ENCODE measurements around the gene GABARAP.
A peak's percentile ranks its signal among the peaks of the same experiment; 100 is the strongest.

GABARAP gene

GRCh38 chr17:7239091-7240027 lies 2.9 kb downstream of the GABARAP start, which contains the start of gene PHF23:
TSS of gene PHF23 (minus strand) at chr17:7239457. CDS start at chr17:7239279, 178 bp downstream.
- peak; percentile 100 for DNase-seq (ENCODE audit: low spot score)

DNA sequence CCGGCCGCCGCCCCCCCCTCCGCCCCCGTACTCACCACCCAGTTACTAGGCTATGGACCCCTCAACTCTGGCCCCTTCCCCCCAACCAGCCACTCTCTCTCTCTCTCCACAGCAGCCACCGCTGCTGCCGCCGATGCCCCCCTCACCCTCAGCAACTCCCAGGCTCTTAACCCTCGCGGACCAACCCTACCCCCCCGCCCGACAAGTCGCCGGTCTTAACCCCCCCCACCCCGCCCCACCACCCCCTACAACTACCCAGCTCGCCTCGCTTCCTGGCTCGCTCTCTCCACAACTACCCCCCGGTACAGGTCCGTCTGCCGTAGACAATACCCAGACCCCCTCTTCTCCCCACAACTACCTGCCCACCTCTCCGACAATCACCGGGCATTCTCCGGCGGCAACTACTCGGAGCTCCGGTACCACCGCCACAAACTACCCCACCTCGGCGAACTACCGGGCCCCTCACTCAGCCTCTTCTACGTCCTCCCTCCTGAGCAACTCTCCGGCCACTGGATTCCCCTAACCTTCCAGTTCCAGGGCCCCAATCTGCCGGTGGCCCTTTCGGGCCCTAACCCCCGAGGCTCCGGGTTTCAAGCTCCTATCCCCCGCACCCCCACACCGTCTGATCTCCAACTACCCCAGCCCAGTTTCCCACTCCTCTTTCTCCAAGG lies 3.7 kb downstream of the GABARAP start:
- no peak for DNase-seq (ENCODE audit: low spot score)

GRCh38 chr17:7237761-7238419 lies 4.4 kb downstream of the GABARAP start:
- peak; percentile 59 for DNase-seq (ENCODE audit: low spot score)

- DNase-seq (ENCODE audit: low spot score), result no peak
Measured at GRCh38 chr17:7237266-7237760, 4.9 kb downstream of the GABARAP start.

GRCh38 chr17:7236808-7237207 lies 5.4 kb downstream of the GABARAP start:
- DNase-seq (ENCODE audit: low spot score), result no peak

DNA sequence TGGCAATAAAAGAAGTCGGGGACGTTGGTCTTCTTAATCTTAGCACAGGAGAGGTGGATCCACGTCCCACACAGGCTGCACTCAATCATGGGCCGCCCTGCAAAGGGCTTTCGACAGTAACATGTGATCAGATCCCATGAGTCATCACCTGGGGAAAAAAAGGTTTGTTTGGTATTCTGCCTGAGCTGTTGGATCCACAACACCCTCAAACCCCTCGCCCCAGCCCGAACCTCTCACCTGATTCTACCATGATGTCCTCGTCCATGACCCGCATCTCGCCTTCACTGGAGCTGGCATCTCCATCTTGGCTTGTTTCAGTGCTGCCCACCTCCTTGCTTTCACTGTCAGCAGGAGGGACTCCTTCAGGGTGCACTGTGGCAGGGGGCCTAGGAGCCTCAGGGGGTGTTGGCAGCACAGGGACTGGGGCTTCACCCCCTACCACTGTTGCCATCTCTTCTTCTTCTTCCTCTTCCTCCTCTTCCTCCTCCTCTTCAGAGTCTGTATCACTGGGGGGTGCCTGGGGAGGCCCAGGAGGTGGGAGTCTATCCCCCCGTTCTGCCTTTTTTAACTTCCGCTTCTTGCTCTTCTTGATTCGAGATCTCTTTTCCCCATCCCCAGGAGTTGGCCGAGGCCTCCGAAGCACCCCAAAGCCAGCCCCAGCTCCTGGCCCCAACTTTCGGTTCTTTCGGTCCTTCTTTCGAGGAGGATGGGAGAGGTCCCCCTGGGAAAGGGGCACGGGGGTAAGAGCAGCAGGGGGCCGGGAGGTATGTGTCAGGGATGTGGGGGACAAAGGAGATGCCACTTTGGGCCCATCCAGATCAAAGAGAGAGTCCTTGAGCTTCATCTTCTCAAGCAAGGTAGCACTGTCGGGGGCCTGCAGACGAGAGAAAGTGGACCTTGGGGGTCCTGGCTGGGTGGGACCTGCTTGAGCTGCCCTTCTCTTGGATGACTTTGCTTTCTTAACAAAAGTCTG lies 6.3 kb downstream of the GABARAP start:
- peak; percentile 35 for DNase-seq (ENCODE audit: low spot score)

DNA sequence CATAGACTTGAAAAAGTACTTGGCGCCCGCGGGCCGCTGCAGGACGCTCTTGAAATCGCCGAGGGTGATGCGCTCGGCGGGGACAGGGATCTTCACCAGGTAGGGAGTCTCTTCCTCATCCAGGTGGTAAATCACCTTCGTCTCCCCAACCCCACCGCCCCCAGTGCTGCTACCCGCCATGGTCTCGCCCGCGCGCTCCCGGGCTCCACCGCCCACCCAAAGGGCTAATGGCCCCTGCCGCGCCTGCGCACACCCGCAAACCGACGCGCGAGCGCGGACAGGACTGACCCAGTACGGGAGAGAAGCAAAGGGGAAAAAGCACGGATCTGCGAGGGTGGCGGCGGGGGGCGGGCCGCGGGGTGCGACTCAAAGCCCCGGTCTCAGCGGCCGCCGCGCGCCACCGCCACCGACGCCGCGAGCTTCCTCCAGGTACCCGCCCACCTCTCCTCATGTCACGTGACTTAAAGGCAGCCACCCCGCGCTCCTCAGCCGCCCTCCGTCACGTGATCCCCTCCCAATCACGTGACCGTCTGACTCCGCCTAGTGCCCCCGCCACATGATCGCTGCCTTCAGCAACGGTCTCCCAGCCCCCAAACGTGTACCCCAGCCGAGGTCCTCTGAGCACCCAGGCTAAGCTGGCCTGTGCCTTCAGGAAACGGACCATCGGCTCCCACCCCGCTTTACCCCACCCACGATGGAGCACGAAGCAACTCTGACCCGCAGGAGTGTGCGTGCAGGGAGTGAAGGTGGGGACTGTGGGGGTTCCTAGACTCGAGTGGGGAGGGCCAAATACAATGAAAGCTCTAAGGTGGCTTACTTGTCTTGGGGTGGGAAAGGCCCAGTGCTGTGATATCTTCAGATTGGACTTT lies 7.9 kb downstream of the GABARAP start, which contains the start of gene DVL2:
DVL2 (minus strand) TSS at position 435 of the 869 bp plus-strand sequence; CDS start at position 180, 255 bp downstream.
- peak; percentile 97 for DNase-seq (ENCODE audit: low spot score)

DNA sequence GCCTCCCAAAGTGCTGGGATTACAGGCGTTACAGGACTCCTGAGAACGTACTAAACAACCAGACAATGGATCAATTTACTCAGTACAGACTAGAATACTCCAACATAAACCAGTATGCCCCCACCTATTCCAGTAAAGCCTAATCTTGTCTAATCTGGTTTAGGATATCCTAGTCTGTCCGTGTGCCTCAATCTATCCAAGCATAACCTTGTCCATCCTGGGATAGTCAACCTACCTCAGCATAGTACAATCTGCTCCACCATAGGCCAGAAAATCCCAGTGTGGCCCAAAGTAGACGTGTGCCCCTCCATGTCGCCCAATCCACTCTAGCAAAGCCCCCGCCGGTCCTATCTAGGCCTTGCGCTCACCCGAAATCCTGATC lies 8.6 kb downstream of the GABARAP start:
- DNase-seq (ENCODE audit: low spot score), result no peak

- no peak for DNase-seq (ENCODE audit: low spot score)
Measured at GRCh38 chr17:7232114-7232513, 10.1 kb downstream of the GABARAP start.

GRCh38 chr17:7229504-7229903 lies 12.7 kb downstream of the GABARAP start:
- no peak for DNase-seq (ENCODE audit: low spot score)

DNA sequence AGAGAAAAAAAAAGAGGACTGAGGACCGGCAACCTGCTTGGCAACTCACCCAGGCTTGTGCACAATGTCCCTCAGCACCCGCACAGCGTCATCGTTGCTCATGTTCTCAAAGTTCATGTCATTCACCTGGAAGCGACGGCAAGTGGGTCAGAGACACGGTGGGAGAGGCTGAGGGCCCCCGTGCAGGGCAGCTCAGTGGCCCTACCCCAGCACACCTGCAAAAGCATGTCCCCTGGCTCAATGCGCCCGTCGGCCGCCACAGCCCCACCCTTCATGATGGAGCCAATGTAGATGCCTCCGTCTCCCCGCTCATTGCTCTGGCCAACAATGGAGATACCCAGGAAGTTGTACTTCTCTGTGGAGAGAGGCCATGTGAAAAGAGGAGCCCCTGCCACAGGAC lies 13.3 kb downstream of the GABARAP start:
- no peak for DNase-seq (ENCODE audit: low spot score)

- no peak for DNase-seq (ENCODE audit: low spot score)
Measured at GRCh38 chr17:7226721-7227710, 15.2 kb downstream of the GABARAP start.

DNA sequence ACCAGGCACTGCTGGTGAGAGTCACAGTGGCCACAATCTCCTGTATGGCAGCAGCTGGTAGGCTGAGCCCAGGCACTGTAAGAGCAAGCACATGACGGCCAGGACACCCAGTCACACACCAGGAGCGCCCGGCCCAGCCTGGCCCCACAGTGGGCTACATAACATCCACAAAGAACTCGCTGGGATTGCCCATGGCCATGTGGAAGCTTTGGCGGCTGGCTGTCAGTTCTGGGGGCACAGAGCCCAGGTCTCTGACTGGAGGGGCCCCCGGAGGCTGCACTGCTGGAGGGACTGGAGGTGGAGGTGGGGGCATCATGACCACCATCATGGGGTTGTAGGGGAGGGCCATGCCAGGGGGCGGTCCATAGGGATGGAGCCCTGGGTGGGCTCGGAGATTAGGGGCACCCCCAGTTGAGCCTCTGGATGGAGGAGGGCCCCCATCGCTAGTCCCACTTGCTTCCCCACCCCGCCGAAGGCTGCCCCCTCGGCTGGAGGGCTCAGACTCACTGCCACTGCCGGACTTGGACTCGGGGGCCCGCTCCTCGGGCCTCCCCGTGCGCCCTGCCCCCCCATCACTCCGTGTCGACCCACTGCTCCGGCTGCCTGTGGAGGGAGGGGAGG lies 16.4 kb downstream of the GABARAP start:
- no peak for DNase-seq (ENCODE audit: low spot score)

- DNase-seq (ENCODE audit: low spot score), result no peak
Measured at GRCh38 chr17:7224661-7225111, 17.6 kb downstream of the GABARAP start.

DNA sequence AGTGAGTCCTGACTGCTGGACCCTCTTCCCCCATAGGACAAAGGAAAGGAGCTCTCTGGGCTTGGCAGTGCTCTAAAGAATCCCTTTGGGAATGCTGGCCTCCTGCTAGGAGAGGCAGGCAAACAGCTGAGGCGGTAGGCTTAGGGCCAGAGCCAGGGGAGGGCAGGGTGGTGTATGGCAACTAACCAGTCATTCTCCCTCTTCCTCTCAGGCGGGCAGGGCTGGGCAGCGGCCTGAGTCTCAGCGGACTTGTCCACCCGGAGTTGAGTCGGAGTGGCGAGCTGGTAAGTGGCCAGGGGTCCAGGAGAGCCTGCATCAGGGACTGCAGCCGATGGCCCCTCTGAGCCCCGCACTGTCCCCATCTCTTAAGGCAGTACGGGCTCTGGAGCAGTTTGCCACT lies 18.1 kb downstream of the GABARAP start:
- no peak for DNase-seq (ENCODE audit: low spot score)

DNA sequence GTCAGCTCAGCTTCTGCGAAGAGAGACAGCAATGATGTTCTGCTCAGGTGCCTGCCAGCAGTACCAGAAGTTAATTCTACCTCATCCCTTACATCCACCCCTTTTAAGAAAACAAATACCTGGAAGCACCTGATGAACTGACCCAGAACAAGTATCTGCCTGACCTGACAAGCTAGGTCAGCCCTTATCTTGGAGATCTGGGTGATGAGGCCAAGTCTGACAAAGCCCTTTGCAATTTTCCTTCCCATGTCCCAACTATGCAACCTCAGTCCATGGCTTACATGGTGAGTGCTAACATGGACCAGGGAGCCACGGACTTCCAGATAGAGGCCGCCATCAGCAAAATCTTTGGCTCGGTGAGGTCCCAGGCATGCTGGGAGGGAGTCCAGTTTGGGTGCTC lies 18.9 kb downstream of the GABARAP start:
- no peak for DNase-seq (ENCODE audit: low spot score)

- peak; percentile 59 for DNase-seq (ENCODE audit: low spot score)
Measured at GRCh38 chr17:7222972-7223292, 19.3 kb downstream of the GABARAP start.
